ENCODE measurements around the gene COL27A1.

The COL27A1 gene

DNA sequence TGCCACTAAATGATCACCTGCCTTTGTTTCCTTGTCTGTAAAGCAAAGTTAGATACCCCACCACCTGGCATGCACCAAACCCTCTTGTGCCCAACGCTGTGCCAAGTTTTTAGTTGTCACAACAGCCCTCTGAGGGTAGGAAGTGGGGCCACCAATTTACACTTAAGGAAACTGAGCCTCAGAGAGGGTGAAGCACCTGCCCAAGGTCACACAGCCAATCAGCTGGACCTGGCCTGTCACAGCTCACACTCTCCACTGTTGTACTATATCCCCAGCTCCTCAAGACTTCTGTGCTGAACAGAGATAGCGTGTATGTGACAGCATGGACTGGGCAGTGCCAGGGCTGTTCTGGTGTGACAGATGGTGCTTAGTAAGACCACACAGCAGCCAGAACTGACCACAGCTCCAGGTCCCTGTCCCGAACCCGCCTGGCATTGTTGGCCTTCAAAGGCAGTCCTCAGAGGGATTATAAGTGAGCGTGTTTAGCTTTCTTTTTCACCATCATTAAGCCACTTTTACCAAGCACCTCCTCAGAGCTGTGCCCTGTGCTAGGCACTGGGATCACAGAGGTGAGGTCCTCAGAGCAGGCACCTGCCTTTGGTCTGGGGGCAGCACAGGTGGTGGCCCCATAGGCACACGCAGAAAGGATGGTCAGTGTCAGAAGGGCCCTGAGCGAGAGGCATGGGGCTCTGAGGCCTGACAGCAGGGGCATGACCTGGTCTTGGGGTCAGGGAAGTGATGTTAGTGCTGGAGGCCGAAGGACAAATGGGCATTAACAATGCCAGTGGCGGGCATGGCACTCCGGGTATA is 71.1 kb downstream of the COL27A1 start:
- FAIRE-seq (no peak), DNase-seq (ENCODE audit: insufficient read length, low spot score) (no peak)
- TF ChIP-seq POLR2AphosphoS5 (IDR thresholded peaks at IDR 0.05; ENCODE audit: low read depth, low read length) = no peak
- no peak for TF ChIP-seq SPI1 (IDR thresholded peaks at IDR 0.05; ENCODE audit: low read depth, low read length)
- TF ChIP-seq POLR2A (IDR thresholded peaks at IDR 0.05; ENCODE audit: low read depth, low read length) = no peak
- no peak for TF ChIP-seq POU2F2 (IDR thresholded peaks at IDR 0.05; ENCODE audit: low read depth, low read length)
- TF ChIP-seq PAX5 (IDR thresholded peaks at IDR 0.05; ENCODE audit: insufficient read depth, low read length, severe bottlenecking) = no peak
- TF ChIP-seq TAF1 (IDR thresholded peaks at IDR 0.05; ENCODE audit: low read depth, low read length) = no peak

DNA sequence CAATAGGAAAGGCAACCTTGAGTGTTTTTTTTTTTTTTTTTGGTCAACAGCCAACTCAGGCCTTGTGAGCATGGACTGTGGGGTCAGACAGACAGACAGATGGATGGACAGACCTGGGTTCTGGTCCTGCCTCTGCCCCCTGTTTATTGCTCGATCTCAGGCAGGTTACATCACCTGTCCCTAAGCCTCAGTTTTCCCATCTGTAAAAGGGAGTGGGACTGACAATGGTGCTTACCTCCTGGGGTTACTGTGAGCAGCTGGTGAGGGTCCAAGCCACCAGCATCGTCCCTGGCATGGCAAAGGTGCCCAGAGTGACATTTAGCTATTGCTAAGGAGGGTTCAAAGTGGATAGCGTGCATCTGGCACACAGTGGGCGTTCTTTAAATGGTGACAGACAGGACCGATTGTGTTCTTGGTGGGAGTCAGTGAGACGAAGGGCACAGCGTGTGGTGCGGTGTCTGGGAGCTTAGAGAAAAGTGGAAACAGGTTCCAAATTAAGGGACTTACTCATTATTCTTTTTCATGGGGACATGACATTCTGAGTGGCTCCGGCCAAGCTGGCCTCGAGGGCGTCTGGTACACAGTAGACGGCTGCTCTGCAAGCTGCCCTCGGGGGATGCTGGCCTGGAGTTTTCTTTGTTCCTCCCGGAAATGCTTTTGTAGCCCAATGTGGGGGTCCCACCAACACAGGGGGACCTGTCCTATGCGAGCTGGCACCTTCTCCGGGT is 72.1 kb downstream of the COL27A1 start:
- FAIRE-seq = no peak
- TF ChIP-seq POU2F2 (IDR thresholded peaks at IDR 0.05; ENCODE audit: low read depth, low read length) (no peak), SPI1 (IDR thresholded peaks at IDR 0.05; ENCODE audit: low read depth, low read length) (no peak), POLR2A (IDR thresholded peaks at IDR 0.05; ENCODE audit: low read depth, low read length) (no peak), PAX5 (IDR thresholded peaks at IDR 0.05; ENCODE audit: insufficient read depth, low read length, severe bottlenecking) (no peak), TAF1 (IDR thresholded peaks at IDR 0.05; ENCODE audit: low read depth, low read length) (no peak), POLR2AphosphoS5 (IDR thresholded peaks at IDR 0.05; ENCODE audit: low read depth, low read length) (no peak)
- DNase-seq (ENCODE audit: insufficient read length, low spot score) = no peak

DNA sequence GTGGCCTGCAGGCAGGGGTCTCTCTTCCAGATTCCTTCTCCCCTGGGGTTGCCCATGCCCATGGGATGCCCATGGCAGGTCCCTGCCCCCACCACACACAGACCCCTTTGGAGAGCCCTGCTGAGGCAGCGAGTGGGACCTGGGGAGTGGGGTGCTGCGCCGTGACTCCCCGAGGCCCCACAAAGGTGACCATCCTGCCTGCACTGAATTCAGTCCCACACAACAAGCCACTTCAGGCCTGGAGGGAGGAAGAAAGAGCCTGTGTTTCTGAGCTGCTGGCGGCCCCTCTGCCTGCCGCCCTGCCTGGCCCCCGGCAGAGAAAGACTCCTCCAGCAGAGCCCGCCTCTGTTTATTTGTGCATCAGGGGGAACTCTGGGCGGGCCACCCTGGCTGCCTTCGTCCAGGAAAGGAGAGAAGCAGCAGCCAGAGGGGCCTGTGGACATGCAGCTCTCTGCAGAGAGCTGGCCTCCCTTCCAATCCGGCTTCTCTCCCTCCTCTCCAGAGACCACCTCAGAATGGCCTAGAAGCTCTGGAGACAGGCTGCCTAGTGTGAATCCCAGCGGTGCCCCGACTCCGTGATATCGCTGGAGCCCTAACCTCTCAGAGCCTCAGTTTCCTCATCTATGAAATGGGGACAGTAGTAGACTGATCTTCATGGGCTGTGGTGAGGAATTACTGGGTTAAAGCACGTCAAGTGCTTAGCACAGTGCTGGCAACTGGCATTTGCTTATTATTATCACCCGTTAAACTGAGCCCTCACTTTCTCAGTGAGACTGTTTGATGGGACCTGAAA is 72.9 kb downstream of the COL27A1 start:
- DNase-seq (ENCODE audit: insufficient read length, low spot score) (no peak), FAIRE-seq (no peak)
- TF ChIP-seq PAX5 (IDR thresholded peaks at IDR 0.05; ENCODE audit: insufficient read depth, low read length, severe bottlenecking) (no peak), SPI1 (IDR thresholded peaks at IDR 0.05; ENCODE audit: low read depth, low read length) (no peak), TAF1 (IDR thresholded peaks at IDR 0.05; ENCODE audit: low read depth, low read length) (no peak), POU2F2 (IDR thresholded peaks at IDR 0.05; ENCODE audit: low read depth, low read length) (no peak), POLR2A (IDR thresholded peaks at IDR 0.05; ENCODE audit: low read depth, low read length) (no peak), POLR2AphosphoS5 (IDR thresholded peaks at IDR 0.05; ENCODE audit: low read depth, low read length) (no peak)

DNA sequence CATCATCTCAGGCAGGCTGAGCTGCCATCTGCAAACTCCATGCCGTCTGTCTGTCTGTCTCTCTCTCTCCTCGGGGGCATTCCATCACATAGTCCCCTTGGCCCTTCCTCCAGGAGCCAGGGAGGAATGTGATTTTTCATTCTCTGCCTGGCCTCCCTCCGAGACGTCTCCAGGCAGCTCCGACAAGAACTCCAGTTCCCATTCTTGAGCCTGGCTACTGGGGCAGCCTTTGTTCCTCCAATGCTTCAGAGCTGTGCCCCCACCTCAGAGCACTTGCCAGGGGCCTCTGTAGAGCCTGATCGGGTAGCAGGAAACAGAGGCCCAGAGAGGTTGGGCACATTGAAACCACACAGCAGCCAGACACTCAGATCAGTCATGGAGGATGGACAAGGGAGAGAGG is 74.0 kb downstream of the COL27A1 start:
- TF ChIP-seq POLR2A (IDR thresholded peaks at IDR 0.05; ENCODE audit: low read depth, low read length) = no peak
- no peak for TF ChIP-seq PAX5 (IDR thresholded peaks at IDR 0.05; ENCODE audit: insufficient read depth, low read length, severe bottlenecking)
- no peak for TF ChIP-seq POU2F2 (IDR thresholded peaks at IDR 0.05; ENCODE audit: low read depth, low read length)
- TF ChIP-seq TAF1 (IDR thresholded peaks at IDR 0.05; ENCODE audit: low read depth, low read length) = no peak
- TF ChIP-seq POLR2AphosphoS5 (IDR thresholded peaks at IDR 0.05; ENCODE audit: low read depth, low read length) = no peak
- no peak for TF ChIP-seq SPI1 (IDR thresholded peaks at IDR 0.05; ENCODE audit: low read depth, low read length)
- FAIRE-seq = no peak
- DNase-seq (ENCODE audit: insufficient read length, low spot score) = no peak

DNA sequence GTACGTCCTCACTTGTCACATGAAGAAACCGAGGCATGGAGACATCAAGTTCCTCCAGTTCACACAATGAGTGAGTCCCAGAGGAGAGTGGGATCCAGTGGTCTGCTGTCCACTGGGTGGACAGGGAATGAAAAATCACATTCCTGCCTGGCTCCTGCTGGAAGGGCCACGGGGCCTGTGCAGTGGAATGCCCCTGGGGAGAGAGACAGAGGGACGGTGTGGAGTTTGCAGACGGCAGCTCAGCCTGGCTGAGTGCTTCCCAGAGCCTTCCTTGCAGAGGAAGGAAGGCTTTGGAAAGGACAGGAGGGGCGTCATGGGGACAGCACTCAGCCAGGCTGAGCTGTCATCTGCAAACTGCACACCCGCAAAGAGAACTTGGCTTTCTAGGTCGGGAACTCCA is 74.7 kb downstream of the COL27A1 start:
- TF ChIP-seq POLR2AphosphoS5 (IDR thresholded peaks at IDR 0.05; ENCODE audit: low read depth, low read length) (no peak), POU2F2 (IDR thresholded peaks at IDR 0.05; ENCODE audit: low read depth, low read length) (no peak), PAX5 (IDR thresholded peaks at IDR 0.05; ENCODE audit: insufficient read depth, low read length, severe bottlenecking) (no peak), POLR2A (IDR thresholded peaks at IDR 0.05; ENCODE audit: low read depth, low read length) (no peak), TAF1 (IDR thresholded peaks at IDR 0.05; ENCODE audit: low read depth, low read length) (no peak), SPI1 (IDR thresholded peaks at IDR 0.05; ENCODE audit: low read depth, low read length) (no peak)
- DNase-seq (ENCODE audit: insufficient read length, low spot score) (no peak), FAIRE-seq (no peak)

DNA sequence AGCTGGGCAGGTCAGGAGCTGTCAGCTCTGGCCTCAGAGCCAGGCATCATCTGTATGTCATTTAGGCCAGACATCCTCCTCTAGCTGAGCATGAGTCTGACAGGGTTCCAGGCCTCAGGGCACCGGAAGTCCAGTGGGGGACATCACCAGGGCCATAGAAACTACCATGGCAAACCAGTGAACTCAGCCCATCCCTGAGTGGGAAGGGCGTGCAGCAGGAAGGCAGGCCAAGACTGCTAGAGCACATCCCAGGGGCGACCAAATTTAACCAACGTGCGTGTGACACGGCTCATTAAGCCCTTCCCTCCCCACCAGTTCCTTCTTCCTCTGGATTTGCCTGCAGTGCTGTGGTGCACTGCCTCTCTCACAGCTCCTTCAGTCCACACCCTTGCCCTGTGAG is 75.9 kb downstream of the COL27A1 start:
- FAIRE-seq = no peak
- DNase-seq (ENCODE audit: insufficient read length, low spot score) = no peak

DNA sequence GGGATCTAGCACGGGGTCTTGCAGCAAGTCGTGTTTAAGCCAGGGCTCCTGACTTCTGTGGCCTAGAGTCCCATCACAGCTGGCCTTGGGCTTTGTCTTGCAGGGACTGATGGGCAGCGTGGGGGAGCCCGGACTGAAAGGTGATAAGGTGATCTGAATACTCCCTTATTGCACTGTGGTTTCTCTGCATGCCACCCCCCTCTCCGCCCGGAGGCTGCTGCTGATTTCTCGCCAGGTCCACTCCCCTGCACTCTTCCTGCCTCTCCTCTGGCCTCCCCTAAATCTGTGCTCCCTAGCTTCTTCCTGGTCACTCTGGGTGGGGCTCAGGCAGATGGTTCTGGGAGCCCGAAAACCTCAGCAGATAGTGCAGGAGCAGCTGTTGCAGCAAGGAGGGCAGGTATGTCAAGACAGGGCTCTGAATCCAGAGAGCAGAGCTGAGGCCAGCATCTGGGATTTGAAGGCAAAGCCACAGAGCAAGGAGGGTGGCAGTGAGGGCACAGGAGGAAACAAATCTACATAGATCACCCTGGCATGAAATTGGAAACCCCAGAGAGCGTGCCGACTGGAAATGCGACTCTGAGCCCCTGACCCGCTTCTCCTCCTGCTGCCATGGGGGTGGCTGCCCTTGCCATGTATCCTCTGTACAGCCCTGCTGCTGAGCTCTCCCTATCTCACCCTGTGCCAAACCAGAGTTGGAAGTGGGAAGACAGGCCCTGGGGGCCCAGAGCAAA is 76.5 kb downstream of the COL27A1 start:
- TF ChIP-seq POLR2AphosphoS5 (IDR thresholded peaks at IDR 0.05; ENCODE audit: low read depth, low read length) (no peak), POLR2A (IDR thresholded peaks at IDR 0.05; ENCODE audit: low read depth, low read length) (no peak)
- FAIRE-seq (no peak), DNase-seq (ENCODE audit: insufficient read length, low spot score) (no peak)

More for the DNA sequence above, 75.9 kb downstream of the COL27A1 start:
- TF ChIP-seq SPI1 (IDR thresholded peaks at IDR 0.05; ENCODE audit: low read depth, low read length) (no peak), POLR2A (IDR thresholded peaks at IDR 0.05; ENCODE audit: low read depth, low read length) (no peak), TAF1 (IDR thresholded peaks at IDR 0.05; ENCODE audit: low read depth, low read length) (no peak), POU2F2 (IDR thresholded peaks at IDR 0.05; ENCODE audit: low read depth, low read length) (no peak), PAX5 (IDR thresholded peaks at IDR 0.05; ENCODE audit: insufficient read depth, low read length, severe bottlenecking) (no peak)

DNA sequence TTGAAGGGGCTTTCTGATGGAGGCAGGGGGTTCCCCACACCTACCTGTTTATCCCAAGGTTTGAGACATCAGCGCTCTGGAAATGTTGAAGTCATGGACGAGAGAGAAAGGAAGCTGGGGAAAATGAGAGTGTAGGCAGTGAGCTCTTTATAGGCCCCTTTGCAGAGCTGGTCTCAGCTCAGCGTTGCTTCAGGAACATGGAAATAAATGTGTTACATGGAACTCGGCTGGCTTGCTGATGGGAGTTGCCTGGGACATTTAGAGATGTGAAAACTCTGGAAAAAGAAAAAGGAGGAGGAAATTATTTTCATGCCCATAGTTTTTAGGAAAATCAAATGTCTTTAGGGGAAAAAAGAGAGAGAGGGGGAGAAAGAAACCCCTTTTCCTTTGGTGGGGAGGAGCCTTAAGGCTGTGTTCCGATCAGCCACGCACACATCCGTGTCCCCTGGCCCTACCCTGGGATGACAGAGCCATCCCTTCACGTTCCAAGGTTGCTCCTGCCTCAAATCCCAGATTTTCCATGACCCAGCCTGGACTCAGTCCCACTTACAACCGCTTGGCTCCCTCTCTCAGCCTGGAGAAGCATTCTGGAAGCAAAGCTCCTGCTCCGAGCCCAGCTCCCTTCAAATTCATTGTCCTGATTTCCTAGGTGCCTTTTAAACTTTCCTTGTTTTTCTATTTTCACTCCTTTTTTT is 78.3 kb downstream of the COL27A1 start:
- TF ChIP-seq SPI1 (IDR thresholded peaks at IDR 0.05; ENCODE audit: low read depth, low read length) = no peak
- TF ChIP-seq PAX5 (IDR thresholded peaks at IDR 0.05; ENCODE audit: insufficient read depth, low read length, severe bottlenecking) = no peak
- no peak for TF ChIP-seq POU2F2 (IDR thresholded peaks at IDR 0.05; ENCODE audit: low read depth, low read length)
- FAIRE-seq = no peak
- DNase-seq (ENCODE audit: insufficient read length, low spot score) = no peak
